AG04449 (cell line): ENCODE data around the gene SASH1.

Source experiments
- CTCF ChIA-PET: fragments of 350-600 bp; formaldehyde crosslinking; extraction: SDS; loops from one replicate; lab custom pipeline; 2021; ENCODE audit warnings: antibody characterized with exemption; lab: Yijun Ruan, JAX
- POLR2A ChIA-PET: fragments of 400-600, 350-600 bp; formaldehyde crosslinking; extraction: SDS; loops from one replicate; lab custom pipeline; 2020; ENCODE audit warnings: antibody characterized with exemption, inconsistent platforms; lab: Yijun Ruan, JAX
- DNase-seq: peaks from one replicate; pipeline ENCODE4 v3.0.0-alpha.2; 2010; ENCODE audit warnings: low read depth, low spot score
- H3K4me3 ChIP-seq: 2 replicates; pipeline ENCODE4 v1.5.1; 2011; ENCODE audit warnings: low read depth, mild to moderate bottlenecking, control low read depth, low read length
- TF ChIP-seq, protein P1 (sequence below): IDR thresholded peaks from one replicate; pipeline ENCODE4 v1.5.1; 2011; ENCODE audit warnings: mild to moderate bottlenecking, moderate library complexity, low read length, control low read depth, inconsistent platforms; ENCODE audit not compliant: insufficient read depth; ENCODE audit errors: missing control alignments

SASH1 gene

DNA sequence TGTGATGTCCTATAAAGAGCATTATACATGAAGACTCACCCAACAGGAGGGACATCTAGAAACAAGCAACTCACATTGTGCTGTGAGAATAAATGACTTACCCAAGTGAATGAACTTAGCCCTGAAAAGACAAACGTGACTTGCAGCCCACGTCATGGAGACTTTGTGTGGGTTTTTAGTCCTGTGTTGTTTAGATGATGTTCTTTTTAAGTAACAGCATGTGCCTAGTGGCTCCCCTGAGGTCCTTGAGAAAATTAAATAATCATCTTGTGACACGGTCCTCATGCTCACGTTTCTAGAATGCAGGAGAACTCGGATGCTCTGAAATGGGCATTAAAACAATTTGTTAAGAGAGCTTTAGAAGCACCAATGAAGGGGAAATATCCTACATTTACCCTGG lies 165.1 kb downstream of the SASH1 start:
- H3K4me3 ChIP-seq: peak overlapping the region; percentile 65
- POLR2A ChIA-PET: interaction anchor here (2.4 kb wide), 1 partner anchor 16 kb away, joined by 8 read pairs; no protein-coding TSS in a partner anchor

DNA sequence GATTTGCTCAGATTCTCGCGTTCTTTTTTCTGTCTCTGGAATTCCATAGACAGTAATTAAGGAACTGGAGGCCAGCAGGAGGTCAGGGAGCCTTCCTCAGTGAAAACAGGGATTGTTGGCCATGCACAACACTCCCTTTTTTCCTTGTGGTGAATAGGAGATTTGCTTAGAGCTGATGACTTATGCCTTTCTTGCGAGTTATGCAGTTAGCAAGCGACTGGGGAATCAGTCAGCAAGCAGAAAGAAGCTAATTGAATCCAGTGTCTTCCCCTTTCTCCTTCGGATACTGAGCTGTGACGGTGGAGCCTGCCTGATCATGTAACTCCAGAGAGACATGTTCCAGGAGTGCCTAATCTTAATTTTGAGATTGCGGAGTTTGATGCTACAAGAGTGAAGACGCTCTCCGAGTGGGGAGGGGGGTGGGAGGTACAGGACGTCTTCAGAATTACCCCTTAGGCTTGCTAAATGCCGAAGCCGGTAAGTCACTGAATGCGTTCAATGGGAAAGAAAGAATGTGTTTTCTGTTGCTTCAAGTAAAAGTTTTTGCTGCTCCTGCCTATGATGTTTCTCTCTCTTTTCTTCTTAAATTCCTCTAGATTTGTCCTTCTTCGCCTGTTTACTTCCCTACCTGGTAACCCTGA lies 165.9 kb downstream of the SASH1 start:
- H3K4me3 ChIP-seq: peak overlapping the region; percentile 65
- TF ChIP-seq, protein P1, sequence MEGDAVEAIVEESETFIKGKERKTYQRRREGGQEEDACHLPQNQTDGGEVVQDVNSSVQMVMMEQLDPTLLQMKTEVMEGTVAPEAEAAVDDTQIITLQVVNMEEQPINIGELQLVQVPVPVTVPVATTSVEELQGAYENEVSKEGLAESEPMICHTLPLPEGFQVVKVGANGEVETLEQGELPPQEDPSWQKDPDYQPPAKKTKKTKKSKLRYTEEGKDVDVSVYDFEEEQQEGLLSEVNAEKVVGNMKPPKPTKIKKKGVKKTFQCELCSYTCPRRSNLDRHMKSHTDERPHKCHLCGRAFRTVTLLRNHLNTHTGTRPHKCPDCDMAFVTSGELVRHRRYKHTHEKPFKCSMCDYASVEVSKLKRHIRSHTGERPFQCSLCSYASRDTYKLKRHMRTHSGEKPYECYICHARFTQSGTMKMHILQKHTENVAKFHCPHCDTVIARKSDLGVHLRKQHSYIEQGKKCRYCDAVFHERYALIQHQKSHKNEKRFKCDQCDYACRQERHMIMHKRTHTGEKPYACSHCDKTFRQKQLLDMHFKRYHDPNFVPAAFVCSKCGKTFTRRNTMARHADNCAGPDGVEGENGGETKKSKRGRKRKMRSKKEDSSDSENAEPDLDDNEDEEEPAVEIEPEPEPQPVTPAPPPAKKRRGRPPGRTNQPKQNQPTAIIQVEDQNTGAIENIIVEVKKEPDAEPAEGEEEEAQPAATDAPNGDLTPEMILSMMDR: no peak
- POLR2A ChIA-PET: interaction anchor here (1.7 to 2.4 kb wide), 3 partner anchors 11 to 22 kb away, joined by 6 to 10 read pairs (median 8); no protein-coding TSS in a partner anchor
- DNase-seq: no peak
- CTCF ChIA-PET: interaction anchor here (0.6 to 1.9 kb wide), 8 partner anchors 8 to 331 kb away, joined by 3 to 8 read pairs (median 3); no protein-coding TSS in a partner anchor

More for the DNA sequence above, 165.1 kb downstream of the SASH1 start:
- no peak for DNase-seq
- TF ChIP-seq, protein P1: no peak
- CTCF ChIA-PET: interaction anchor here (0.5 to 1.3 kb wide), 4 partner anchors 11 to 328 kb away, joined by 3 to 5 read pairs (median 3); no protein-coding TSS in a partner anchor

DNA sequence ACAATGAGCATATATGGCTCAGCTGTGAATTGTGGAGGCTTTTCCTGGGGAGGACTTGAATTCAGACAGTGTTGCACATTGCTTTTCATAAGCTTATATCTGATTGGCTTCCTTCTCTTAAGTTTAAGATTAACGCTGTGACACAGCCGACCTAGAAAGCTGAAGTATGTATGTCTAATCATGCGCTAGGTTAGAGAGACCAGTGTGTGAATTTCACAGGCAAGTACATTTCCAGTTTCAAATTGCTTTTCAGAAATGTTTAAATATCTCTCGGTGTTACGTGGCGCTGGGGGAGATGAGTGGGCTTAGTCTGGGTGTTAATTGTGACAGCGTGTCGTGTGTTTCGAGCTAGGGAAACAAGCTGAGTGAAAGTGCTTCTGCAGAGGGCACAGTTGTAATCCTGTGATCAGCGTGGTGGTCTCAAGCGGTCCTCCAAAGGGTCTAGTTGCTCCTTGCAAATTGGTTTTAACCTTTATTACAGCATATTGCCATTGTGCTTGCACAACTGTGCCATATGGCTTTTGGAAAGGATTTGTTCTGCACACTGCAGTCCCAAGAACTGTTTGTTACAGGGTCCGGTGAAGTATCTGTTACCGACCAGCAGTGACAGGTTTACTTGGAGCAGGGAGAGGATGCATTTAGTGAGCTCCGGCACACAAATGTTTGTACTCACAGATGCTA lies 166.6 kb downstream of the SASH1 start:
- CTCF ChIA-PET: interaction anchor here (0.6 to 1.9 kb wide), 9 partner anchors 8 to 332 kb away, joined by 3 to 8 read pairs (median 3); no protein-coding TSS in a partner anchor
- no peak for DNase-seq
- H3K4me3 ChIP-seq: peak overlapping the region; percentile 65
- TF ChIP-seq, protein P1: no peak
- POLR2A ChIA-PET: interaction anchor here (1.3 to 2.4 kb wide), 5 partner anchors 9 to 21 kb away, joined by 3 to 10 read pairs (median 6); no protein-coding TSS in a partner anchor

DNA sequence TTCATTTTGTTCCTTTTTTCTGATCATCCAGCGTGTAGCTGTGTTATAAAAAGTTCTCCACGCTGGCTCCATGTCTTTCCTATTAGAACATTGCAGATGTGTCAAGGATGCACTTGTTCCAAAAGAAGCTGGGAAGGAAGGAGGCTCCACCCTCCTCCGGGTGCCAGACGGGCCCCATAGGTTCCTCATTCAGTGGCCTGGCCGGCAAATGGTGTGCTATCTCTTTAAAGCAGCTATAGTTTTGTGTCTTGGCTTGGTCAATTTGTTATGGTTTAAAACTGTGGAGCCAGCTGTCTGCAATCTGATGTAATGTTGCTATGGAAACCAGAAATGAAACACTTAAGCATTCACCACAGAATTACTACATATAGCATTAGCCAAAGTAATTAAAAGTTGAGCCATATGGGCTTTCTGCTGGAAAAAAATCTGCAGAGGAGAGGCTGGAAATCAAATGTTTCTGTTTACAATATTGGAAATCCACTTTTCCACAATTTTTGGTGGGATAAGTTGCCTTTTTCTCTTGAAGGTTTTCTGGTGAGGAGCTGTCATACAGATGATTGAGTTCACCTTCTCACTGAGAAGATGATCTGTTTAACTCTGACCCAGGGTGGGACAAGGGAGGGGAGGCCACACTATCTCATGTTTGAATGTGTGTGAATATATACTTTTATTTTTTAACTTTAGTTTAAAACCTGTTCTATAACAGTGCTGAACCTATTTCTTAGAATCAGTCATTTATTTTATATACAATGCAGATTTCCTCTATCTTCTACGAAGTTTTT lies 167.4 kb downstream of the SASH1 start:
- CTCF ChIA-PET: interaction anchor here (0.7 to 1.9 kb wide), 4 partner anchors 9 to 333 kb away, joined by 3 to 8 read pairs (median 6); no protein-coding TSS in a partner anchor

DNA sequence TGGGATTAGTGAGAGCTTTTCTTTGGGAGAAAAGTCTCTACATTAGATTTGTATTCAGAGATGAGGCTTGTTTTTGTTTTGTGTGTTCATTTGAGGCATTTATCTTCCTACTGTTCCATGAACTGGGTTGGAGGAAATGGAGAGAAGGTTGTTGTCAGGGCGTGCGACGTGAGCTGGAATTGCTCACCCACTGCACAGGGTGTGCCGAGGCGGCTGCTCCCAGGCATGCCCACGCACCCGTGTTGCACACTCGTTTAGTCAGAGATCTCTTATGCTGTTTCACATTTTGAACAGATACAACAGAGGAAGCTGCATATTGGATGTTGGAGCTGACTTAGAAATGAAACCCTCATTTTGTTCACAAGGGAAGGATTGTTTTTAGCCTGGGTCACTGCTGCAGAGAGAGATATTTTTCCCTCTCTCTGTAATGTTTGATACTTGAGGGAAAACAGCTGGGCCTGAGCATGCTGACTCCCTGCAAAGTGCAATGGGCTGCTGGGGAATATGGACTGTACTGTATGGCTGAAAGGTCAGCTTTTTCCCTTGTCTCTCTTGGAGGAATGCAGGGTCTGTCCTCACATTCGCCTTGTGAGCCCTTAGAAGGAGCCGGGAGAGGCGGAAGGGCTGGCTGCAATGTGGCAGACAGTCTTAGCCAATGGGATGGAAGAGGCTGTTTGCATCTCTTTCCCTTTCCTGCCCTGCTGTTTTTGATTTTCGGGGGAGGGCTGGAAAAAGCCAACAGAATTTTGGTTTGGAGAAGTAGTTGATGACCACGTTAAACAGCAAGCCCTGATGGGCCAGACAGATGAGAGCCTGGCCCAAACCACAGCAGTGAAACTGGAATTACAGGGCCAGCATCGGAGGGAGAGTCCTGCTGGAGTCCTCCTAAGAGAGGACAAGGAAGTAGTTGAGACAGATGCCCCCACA lies 170.8 kb downstream of the SASH1 start:
- no peak for DNase-seq
- TF ChIP-seq, protein P1: no peak
- no peak overlapping the region; the same call in 1 of the 2 replicates for H3K4me3 ChIP-seq
- ChIA-PET POLR2A (no interaction called here), CTCF (interaction anchor here (1.1 to 1.5 kb wide), 3 partner anchors 11 to 456 kb away, joined by 3 to 4 read pairs (median 3); no protein-coding TSS in a partner anchor)

More for the DNA sequence above, 167.4 kb downstream of the SASH1 start:
- TF ChIP-seq, protein P1: no peak
- POLR2A ChIA-PET: interaction anchor here (1.3 to 2.4 kb wide), 5 partner anchors 8 to 20 kb away, joined by 3 to 10 read pairs (median 6); no protein-coding TSS in a partner anchor
- H3K4me3 ChIP-seq: peak overlapping the region; percentile 65
- DNase-seq: peak; percentile 95
